ENCODE measurements around the gene OR52I1.

GRCh38 chr11:4551346-4551979, 42.4 kb upstream of the OR52I1 start:
- TF ChIP-seq CTCF (IDR thresholded peaks at IDR 0.05) (peak; percentile 38 to 58 (median 50)), POLR2A (IDR thresholded peaks at IDR 0.05) (no peak)
